Thyroid gland (tissue), 4 donors: ENCODE results near the gene PRKCE.

Experiments used
- CTCF ChIP-seq, 6 experiments: fragments of 200-600 bp in 3 of 6; fragments of 450-650 bp in 3 of 6; sonication (generic) in 3 of 6; IDR thresholded peaks; one replicate each; pipeline ENCODE4 v1.5.1; 2016 to 2019; ENCODE audit warnings: antibody characterized with exemption in 6 of 6, mild to moderate bottlenecking in 2 of 6, inconsistent platforms in 1 of 6, moderate library complexity in 1 of 6
- POLR2A ChIP-seq, 2 donors: fragments of 450-650 bp; IDR thresholded peaks; one replicate each; pipeline ENCODE4 v1.6.1; 2017; ENCODE audit warnings: antibody characterized with exemption in 2 of 2, mild to moderate bottlenecking in 2 of 2, moderate library complexity in 1 of 2

GRCh38 chr2:45851576-45852304, 200.3 kb downstream of the PRKCE start:
- TF ChIP-seq POLR2A (IDR thresholded peaks at IDR 0.05) = no peak
- no peak for TF ChIP-seq CTCF (IDR thresholded peaks at IDR 0.05)
